HG02943 (cell line): ENCODE results near the gene ARHGAP10.

Experiments
- ATAC-seq: cut with Tn5 transposase; IDR thresholded peaks from one replicate; pipeline ENCODE4 v1.9.1; 2021; ENCODE audit warnings: mild to moderate bottlenecking, low read depth, moderate library complexity; ENCODE audit not compliant: unreplicated experiment

The ARHGAP10 gene

DNA sequence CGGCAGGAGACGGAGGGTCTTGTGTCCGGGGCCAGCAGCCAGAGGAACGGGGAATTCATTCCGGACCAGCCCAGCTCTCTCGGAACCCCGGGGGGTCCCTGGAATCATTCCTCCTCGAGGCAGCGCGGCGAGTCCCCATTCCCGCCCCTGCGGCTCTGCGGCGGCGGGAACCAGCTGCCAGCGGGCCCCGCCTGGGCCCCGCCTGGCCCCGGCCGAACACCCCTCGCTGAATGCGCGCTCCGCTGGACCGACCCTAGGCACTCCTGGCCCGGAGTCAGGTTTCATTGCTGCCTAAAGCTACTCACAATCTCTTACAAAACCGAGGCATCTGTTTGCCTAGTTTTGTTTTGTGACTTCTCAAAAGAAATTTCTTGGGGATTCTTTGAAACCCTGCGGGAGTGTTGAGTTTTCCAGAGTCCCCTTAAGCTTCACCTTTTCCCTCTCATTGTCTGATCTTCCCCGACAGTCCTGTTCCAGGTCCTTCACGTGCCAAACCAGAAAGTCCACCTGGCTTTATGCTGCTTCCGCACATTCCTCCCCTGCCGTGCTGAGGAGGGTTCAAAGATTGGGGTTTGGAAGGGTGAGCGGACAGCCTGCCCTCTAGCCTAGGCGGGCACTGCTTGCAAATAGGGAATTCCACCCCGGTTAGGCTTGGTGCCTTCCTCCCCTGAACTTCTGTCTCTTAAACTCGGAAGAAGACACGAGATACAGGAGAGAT is 789 bp downstream of the ARHGAP10 start:
- peak; percentile 39 for ATAC-seq

DNA sequence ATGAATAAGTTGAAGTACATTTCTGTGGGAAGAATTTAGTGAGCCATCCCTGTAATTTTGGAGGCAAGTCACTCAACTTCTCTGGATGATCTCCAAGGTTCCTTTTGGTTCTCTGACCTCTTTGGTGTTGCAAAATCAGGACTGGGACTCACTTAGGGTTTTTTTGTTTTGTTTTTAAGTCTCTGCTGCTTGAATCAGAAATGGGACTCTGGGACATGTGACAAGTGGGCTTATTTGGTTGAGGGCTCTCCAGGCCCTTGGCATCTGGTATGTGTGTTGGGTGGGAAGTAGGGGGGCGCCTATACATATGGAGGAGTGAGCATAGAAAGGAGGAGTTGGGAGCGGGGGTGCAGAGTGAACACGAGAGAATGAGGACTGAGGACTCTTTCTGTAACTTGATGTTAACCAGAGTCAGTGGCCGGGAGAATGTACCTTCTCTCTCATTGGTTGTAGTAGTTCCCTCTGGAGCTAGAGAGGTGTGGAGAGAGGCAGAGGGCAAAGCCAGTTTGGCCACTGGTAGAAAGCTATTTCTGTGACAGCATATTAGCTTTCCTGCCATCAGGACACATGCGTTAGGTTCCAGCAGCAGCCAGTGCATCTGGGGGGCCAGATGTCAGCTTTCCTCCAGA is 1.9 kb downstream of the ARHGAP10 start:
- ATAC-seq: no peak

DNA sequence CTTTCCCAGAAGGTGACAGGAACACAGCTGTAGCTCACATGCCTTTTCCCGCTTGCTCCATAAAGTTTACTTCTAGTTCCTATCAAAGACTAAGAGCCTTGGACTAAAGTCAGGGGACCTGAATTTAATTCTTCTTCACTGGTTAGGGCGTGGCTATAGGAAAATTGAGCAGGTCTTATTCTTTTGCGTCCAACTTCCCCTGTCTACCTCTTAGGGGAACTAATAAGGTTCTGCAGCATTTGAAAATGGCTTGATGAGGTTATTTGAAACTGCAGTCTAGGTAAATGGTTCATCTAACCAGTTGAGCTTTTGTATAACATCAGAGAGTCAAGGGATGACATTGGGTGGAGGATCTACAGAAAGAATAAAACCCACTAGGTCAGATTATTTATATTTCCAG is 2.6 kb downstream of the ARHGAP10 start:
- no peak for ATAC-seq

DNA sequence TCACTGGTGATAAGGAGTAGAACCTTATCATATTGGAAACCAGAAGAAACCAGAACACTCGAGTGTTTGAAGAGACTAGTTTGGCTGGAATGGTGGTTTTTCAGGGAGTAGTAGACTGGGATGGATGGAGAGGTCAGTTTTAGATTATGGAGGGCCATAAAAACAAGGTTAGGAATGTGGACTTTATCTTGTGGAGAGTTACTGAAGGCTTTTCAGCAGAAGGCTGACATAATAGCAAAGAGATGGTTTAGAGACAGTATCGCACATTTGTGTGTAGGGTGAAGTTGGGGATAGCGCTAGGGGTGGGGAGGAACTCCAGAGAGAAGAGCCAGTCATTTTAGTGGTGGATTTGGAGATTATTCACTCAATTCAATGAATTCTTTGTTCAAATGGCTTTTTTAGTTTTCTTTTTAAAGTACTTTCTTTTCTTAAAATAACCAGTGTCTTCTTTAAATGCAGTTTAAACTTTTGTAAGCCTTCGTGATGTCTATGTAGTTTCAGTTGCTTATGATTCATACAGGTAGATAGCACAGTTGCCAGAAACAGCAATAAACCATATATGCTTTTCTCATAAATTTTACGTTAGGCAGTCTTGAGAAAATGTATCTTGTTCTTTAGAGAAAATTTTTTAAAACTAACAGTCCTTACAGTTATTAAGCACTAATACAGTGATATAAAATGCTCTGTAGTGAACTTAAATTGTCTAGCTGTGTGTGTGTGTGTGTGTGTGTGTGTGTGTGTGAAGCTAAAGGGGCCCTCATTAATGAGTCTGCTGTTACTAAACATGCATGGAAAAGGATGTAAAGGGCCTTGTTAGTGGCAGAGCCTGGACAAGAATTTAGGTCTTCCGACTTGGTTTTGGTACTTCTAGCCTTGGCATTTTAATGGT is 3.8 kb downstream of the ARHGAP10 start:
- ATAC-seq: no peak

DNA sequence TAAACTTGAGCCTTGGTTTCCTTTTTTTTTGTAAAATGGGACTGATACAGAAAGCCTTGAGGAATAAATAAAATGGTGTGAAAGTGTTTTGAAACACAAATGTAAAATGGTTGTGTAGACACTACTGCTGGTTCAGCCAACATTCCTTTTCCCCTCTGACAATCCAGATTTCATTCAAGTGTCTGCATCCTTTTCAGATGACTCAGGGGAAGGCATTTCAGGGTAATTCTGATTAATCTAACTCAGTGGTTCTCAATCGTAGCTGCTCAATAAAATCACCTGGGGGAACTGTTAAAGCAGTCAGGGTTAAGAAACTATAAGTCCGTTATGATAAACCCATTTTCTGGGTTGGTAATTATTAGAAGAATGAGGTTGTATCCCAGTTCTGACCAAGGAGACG is 4.6 kb downstream of the ARHGAP10 start:
- no peak for ATAC-seq

DNA sequence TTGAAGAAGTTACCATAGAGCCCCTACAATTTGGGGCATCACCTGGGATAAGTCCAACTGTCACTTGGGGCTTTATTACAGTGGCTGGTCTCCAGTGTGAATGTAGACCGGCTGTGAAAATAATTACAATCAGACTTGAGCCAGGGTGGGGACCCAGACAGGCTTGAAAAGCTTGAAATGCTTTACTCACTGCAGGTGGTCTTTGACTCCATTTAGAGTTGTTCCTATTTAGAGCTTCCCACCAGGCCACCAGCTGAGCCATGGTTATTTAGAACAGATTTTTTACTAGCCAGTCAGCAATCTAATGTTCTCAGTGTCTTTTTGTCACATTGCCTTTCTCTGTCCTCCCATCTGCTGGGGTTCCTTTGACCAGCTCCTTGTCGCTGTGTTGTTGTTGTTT is 5.7 kb downstream of the ARHGAP10 start:
- no peak for ATAC-seq

DNA sequence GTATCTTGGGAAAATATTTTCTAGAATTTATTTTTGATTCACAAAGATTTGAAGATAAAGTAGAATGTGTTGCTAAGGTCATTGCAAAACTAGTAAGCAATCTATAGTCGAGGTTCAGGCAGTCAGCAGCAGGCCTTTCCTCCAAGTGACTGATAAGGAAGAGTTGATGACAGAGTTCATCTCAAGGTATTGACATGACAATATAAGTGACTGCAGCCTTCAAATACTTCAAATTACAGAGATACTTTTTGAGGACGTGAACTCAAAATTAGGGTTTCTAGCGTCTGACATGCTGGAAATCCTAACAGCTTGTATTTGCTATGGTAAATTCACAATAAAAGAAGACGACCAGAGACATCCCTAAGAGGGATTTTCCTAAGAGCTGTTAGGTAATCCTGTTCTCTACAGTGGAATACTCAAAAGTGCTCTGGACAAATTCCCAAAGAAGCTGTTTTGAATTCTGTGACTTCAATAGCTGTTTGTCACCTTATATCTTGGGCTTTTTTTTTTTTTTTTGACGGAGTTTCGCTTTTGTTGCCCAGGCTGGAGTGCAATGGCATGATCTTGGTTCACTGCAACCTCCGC is 7.4 kb downstream of the ARHGAP10 start:
- no peak for ATAC-seq

DNA sequence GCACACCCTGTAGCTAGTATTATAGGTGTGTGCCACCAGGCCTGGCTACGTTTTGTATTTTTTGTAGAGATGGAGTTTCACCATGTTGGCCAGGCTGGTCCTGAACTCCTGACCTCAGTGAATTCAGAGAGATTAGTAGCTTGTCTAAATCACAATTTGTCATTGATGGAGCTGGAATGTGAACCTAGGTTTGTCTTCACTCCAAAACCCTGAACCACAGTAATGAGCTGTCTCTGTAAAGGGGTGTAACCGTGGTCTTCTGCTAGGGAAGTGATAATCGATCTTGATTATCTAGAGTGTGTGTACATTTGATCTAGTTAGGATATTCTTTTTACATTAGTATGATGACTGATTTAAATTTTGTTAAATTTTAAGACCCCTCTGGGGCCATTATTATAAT is 8.3 kb downstream of the ARHGAP10 start:
- no peak for ATAC-seq

DNA sequence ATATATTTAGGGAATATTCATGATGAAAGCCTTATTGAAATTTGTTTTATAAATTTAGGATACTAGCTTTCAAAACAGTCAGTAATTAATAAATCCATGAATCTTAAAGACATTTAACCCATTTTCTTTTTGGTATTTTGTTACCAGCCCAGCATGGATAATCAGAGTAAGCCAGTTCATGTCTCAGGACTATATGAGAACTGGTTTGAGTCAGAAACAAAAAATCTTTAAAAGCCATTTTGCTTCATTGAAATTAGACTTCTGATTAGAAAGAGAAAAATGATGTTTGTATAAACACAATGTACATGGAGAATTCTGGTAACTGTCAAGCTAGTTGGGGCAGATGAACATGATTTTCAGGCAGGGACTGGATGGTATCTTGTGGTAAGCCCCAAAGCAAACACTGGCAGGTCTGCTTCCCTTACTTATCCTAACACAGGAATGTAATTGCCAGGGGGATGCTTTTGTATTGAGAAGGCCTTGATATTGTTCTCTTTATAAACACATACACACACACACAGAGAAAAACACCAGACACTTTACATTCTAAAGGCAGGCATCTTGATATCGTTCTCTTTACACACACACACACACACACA is 9.4 kb downstream of the ARHGAP10 start:
- no peak for ATAC-seq

DNA sequence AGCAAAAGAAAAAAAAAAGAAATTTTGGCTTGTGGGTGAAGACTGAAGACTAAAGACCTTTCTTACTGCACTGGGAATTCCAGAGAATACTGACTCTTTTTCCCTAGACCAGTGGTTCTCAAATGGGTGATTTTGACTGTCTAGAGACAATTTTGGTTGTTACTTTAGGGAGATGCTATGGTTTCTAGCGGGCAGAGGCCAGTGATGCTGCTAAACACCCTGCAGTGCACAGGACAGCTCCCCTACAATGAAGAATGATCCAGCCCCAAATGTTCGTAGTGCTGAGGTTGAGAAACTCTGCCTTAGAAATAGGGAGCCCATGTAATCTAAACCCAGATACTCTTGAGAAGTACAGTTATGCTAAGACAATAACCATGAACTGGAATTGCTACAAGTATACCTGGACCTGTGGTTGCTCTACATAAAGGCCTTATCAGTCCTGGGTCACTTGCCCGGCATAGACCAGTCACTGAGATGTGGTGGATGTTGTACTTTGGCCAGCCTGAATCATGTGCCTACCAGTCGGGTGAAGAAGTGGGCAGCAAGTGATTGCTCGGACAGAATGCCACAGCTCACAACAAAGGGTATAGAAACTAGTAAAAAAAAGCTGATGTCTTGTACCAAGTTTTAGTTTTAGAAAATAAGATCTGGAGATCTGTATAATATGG is 16.0 kb downstream of the ARHGAP10 start:
- no peak for ATAC-seq

DNA sequence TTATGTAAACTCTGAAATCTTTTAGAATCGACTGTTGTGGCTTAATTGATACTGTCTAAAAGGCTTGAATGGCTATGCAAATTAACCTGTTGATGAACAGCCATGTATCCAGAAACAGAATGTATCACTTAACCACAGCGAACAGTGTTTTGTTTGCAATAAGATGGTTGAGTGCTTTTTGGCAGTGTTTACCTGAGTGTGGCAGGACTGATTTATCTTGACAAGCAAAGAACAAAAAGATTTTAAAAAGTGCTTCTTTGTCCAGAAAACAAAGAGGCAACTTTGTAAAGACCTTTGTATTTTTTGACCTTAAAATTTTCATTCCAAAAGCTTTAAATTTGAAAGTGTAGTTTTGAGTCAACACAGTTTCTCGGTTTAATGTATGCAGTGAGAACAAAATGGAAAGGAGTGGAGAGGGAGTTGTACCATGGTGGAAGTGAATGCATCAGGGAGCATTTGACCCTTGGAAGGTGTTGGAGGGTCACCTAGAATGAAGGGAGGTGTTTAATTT is 18.0 kb downstream of the ARHGAP10 start:
- peak; percentile 98 for ATAC-seq

DNA sequence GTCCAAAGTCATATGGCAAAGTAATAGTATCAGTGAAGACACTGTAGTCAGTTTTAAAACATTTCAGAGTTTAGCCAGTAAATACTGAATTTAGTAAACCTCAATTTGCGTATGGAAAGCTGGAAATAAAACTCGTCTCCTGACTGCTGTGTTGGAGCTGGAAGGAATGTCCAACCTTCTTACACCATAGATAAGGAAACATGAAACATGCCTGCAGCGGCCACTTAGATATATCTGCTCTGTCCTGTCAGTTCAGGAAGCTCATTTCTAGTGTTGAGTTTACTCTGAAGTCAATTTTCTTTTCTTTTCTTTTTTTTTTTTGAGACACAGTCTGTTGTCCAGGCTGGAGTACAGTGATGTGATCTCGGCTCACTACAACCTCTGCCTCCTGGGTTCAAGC is 21.2 kb downstream of the ARHGAP10 start:
- ATAC-seq: no peak

DNA sequence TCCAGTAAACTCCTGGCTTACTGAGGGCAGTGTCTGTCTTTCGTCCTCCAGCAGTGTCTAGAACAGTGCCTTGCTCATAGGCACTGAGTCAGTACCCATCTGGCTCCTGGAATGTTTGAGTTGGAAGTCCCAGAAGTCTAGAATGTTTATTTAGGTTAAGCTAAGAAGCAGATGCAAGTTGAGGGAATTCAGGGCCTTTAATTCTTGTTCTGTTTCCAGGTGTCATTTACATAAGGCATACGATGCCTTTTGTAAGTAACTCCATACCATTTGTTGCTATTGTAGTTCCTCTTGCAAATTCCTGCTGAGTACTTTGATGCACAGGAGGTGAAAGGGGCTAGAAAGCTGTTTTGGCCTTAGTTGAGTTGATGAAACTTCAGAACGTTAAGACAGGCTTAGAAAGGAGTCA is 22.2 kb downstream of the ARHGAP10 start:
- ATAC-seq: no peak

DNA sequence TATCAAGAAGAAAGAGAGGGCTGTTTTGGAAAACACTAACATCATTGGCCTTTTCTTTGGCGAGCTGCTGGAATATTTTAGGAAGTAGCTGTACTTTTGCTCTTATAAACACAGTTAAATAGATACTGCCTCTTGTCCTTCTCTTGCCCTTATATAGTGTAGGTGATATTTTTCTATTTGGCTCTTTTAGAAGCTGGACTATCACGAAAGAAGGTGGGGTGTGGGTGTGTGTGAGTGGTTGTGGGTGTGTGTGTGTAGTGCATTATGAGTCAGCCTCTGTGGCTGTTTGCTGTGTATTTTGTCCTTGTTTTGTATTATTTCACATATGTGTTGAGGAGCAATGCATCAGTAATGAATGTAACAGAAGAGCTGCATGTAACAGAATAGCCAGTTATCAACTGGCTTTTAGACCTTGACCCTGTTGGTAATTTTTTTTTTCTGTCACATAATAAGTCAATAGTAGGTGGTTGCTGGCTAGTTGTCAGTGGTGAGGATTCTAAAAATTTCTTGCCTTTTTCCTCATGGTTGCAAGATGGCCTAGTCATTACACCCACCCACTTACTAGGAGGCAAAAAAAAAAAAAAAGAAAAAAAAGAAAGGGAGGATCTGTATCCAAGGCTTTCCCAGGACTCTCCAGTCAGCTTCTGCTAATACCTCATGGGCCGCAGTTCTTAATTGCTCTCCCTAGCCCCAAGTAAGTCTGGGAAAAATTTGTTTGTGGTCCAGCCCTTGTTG is 23.8 kb downstream of the ARHGAP10 start:
- no peak for ATAC-seq

DNA sequence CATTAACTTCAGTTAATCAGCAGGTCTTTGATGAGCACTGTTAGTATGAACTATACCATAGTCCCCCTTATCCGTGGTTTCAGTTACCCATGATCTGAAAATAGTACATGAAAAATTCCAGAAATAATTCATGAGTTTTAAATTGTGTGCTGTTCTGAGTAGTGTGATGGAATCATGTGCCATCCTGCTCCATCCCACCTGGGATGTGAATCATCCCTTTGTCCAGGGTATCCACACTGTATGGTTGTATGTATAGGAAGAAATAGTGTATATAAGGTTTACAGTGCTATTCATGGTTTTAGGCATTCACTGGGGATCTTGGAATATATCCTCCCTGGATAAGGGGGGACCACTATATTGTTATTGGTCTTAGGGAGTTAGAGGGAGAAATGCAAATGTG is 24.5 kb downstream of the ARHGAP10 start:
- no peak for ATAC-seq

DNA sequence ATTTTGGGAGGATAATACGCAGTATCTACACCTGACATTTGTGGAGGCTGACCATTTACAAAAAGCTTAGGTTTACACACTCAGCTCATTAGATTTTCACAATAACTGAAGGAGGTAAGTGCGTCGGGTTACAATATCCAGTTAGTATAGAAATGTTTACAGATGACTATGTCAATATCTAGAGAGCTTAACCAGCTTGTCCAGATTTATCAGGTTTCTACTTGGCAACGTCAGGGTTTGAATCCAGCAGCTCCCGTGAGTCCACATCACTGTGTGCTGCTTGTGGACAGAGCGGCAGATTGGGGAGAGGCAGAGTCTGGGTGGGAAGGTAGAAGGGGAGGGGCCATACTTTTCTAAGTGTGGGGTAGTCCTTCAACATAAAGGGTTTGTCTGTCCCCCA is 28.3 kb downstream of the ARHGAP10 start:
- no peak for ATAC-seq

DNA sequence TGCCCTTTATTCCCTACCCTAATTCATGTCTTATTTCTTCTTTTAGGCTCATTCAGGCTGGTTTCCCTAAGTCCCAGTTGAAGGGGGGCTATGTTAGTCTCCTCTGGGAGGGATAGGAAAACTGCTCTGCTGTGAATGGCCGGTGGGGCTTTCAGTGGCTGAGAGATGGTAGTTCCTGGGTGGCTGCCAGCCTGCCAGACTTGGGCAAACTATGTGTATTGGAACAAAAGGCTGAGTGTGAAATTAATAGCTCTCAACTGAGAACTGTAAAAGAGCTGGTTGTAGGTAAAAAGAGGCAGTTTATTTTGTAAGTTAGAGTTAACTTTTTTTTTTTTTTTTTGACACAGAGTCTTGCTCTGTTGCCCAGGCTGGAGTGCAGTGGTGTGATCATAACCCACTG is 28.8 kb downstream of the ARHGAP10 start:
- no peak for ATAC-seq

DNA sequence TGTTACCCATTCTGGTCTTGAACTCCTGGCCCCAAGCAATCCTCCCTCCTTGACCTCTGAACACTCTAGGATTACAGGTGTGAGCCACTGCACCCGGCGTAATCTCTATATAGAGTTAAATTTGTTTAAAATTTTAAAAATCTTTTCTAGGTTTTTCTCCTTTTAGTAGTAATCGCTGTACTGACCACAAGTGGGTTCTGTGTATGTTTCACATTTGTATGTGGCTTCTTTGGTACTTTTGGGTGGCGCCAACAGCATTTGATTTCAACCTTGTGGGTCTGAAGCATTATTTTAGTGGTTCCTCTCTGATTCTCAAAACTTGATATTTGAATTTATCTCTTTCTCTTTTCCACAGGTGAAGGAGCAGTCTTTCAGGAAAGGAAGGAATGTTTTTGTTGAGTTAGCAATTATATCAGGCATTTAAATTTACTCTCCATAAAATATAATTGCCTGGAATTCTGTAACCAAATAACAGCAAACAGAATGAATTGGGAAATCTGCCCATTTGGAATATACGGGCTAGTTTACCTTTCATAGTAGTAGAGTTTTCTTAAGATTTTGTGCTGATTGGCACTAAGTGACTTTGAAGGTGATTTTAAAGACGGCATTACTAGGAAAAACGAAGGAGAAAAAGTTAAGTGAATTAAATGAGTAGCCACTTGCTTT is 29.5 kb downstream of the ARHGAP10 start:
- no peak for ATAC-seq

DNA sequence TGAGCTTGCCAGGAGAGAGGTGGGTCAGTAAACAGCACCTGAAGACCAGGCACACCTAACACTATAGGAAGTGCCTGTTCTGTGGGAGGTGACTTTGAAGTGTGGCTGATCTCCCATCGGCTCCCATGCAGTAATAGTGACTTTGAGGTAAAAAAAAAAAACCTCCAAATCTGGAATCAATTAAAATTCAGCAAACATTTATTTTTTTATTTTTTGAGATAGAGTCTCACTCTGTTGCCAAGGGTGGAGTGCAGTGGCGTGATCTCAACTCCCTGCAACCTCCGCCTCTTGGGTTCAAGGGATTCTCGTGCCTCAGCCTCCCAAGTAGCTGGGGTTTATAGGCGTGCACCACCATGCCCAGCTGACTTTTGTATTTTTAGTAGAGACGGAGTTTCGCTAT is 32.4 kb downstream of the ARHGAP10 start:
- no peak for ATAC-seq
